SJCRH30 (cell line): ENCODE data around the gene IRAK1BP1. TPM values are rescaled to one million over a fixed set of nuclear protein-coding genes. Genes with fewer than 3 reads are reported as not detected.
A peak's percentile ranks its signal among the peaks of the same experiment; 100 is the strongest.

Experiments used
- DNase-seq, 2 experiments: peaks; one replicate each; pipeline ENCODE4 v3.0.0-alpha.2; 2015 to 2020
- H3K27ac ChIP-seq: fragments of 250-450 bp; sonication (Bioruptor Pico); 2 replicates; pipeline ENCODE4 v1.5.1; 2020; ENCODE audit warnings: mild to moderate bottlenecking, moderate library complexity
- H3K27me3 ChIP-seq: fragments of 250-450 bp; sonication (Bioruptor Pico); 2 replicates; pipeline ENCODE4 v1.5.1; 2020; ENCODE audit warnings: mild to moderate bottlenecking, moderate library complexity
- H3K36me3 ChIP-seq: fragments of 250-450 bp; sonication (Bioruptor Pico); 2 replicates; pipeline ENCODE4 v1.5.1; 2020; ENCODE audit warnings: mild to moderate bottlenecking, moderate library complexity
- H3K4me1 ChIP-seq: fragments of 250-450 bp; sonication (Bioruptor Pico); 2 replicates; pipeline ENCODE4 v1.5.1; 2020; ENCODE audit warnings: mild to moderate bottlenecking, moderate library complexity
- H3K4me3 ChIP-seq: fragments of 250-450 bp; sonication (Bioruptor Pico); 2 replicates; pipeline ENCODE4 v1.5.1; 2020; ENCODE audit warnings: mild to moderate bottlenecking, moderate library complexity
- H3K9me3 ChIP-seq: fragments of 250-450 bp; sonication (Bioruptor Pico); replicated peaks from 2 replicates; pipeline ENCODE4 v1.5.1; 2020; ENCODE audit warnings: mild to moderate bottlenecking, moderate library complexity
- total RNA-seq: library from RNA; depleted of rRNA; stranded (reverse); fragments of >200 nt; shearing (Covaris generic); gene quantifications from 2 replicates; pipeline ENCODE4 v1.2.3, GENCODE V29; 2014; rRNA removed

IRAK1BP1 gene
- 4.4 and 5.4 TPM in 2 replicates for total RNA-seq

DNA sequence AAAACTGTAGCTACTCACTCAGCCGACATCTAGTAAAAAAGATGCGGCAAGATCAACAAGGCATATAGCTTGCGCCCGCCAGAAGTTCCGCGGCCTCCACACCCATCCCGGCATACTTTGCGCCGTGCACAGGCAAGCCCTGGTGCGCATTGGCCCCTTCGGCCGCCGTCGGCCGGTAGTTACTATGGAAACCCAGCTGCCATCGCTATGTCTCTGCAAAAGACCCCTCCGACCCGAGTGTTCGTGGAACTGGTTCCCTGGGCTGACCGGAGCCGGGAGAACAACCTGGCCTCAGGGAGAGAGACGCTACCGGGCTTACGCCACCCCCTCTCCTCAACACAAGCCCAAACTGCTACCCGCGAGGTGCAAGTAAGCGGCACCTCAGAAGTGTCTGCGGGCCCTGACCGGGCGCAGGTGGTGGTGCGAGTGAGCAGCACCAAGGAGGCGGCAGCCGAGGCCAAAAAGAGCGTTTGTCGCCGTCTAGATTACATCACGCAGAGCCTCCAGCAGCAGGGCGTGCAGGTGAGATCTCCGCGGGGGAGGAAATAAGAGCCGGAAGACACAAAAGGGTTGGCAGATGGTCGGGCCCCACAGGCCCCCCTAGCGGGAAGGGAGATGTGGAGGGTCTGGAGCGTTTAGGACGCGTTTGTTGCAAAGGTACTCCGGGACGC is at the start of gene IRAK1BP1:
Gene IRAK1BP1, plus strand, starts transcription at position 182 of the 671 bp plus-strand sequence. Its CDS starts 26 bp downstream, at position 208.
- Histone ChIP-seq H3K9me3 (no peaks in the 10 kb centered on the region), H3K36me3 (no peaks in the 10 kb centered on the region), H3K4me3 (peak within 1 kb of the TSS; percentile 93), H3K27me3 (no peaks in the 10 kb centered on the region), H3K4me1 (0 out of 2 replicates have a peak, but pooled peaks cover 5% of the 10 kb centered on the region), H3K27ac (peak within 1 kb of the TSS; percentile 60)
- DNase-seq: peak; percentile 87 to 88

DNA sequence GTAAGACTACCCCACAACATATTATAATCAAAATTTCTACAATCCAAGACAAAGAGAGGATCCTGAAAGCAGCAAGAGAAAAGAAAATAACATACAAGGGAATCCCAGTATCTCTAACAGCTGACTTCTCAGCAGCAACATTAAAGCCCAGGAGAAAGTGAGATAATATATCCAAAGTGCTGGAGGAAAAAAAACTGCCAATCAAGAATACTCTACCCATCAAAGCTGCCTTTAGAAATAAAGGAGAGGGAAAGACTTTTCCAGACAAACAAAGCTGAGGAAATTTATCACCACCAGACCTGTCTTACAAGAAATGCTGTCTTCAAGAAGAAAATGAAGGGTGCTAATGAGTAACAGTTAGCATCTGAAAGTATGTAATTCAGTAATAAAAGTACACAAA is 43.3 kb upstream of the IRAK1BP1 start:
- Histone ChIP-seq H3K27me3 (no peaks in the 10 kb centered on the region), H3K36me3 (no peaks in the 10 kb centered on the region), H3K4me1 (peaks cover 8% of the 10 kb centered on the region; the same call in 1 of the 2 replicates), H3K27ac (no peak overlapping the region), H3K9me3 (no peaks in the 10 kb centered on the region), H3K4me3 (no peak overlapping the region)
- DNase-seq: no peak

DNA sequence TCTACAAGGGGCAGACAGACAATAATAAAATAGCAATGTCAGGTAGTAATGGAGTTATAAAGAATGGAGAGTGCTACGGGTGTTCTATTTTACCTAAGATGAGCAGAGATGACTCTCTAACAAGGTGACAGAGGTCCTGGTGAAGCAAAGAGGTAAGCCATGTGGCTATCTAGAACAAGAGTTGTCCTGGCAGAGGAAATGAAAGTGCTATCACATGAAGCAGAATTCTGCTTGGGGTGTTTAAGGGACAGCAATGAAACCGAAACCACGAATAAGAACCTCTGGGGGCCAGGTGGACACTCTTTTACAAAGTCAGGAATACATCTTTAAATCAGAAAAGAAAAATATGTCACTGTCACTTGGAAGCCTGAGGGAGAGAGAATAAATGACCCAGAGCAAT is 37.9 kb upstream of the IRAK1BP1 start:
- Histone ChIP-seq H3K27ac (no peak overlapping the region), H3K4me3 (no peak overlapping the region), H3K4me1 (peaks cover 27% of the 10 kb centered on the region), H3K9me3 (no peaks in the 10 kb centered on the region), H3K27me3 (no peaks in the 10 kb centered on the region), H3K36me3 (no peaks in the 10 kb centered on the region)
- no peak for DNase-seq

DNA sequence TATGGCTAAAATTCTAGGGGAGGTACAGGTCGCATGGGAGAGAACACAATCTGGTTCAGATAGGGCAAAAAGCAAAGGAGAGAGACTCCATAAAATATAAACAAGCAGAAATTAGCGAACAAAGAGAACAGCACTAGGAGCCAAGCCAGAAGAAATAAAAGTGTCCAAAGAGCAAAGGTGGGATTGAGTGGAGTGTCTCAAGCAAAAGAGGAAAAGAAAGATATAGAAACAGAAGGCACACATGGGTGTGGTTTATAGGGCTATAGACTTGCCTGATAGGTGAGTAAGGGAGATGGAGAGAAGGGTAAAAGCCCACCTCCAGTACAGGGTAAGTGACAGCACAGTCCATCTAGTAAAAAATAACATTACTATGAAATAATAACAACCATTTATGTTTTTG is 36.5 kb upstream of the IRAK1BP1 start:
- Histone ChIP-seq H3K9me3 (no peaks in the 10 kb centered on the region), H3K36me3 (no peaks in the 10 kb centered on the region), H3K27me3 (no peaks in the 10 kb centered on the region), H3K27ac (no peak overlapping the region; the same call in 1 of the 2 replicates), H3K4me1 (peaks cover 27% of the 10 kb centered on the region), H3K4me3 (no peak overlapping the region)
- DNase-seq: no peak

- Histone ChIP-seq H3K36me3 (no peaks in the 10 kb centered on the region), H3K4me3 (no peak overlapping the region), H3K27ac (no peak overlapping the region; the same call in 1 of the 2 replicates), H3K4me1 (peaks cover 23% of the 10 kb centered on the region), H3K27me3 (no peaks in the 10 kb centered on the region), H3K9me3 (no peaks in the 10 kb centered on the region)
- peak; percentile 26 to 66 for DNase-seq
Observed at GRCh38 chr6:78831492-78831891, 35.9 kb upstream of the IRAK1BP1 start.

GRCh38 chr6:78832091-78832808 is 35.1 kb upstream of the IRAK1BP1 start:
- Histone ChIP-seq H3K36me3 (no peaks in the 10 kb centered on the region), H3K27ac (no peak overlapping the region; the same call in 1 of the 2 replicates), H3K4me3 (no peak overlapping the region), H3K4me1 (peaks cover 19% of the 10 kb centered on the region), H3K9me3 (no peaks in the 10 kb centered on the region), H3K27me3 (no peaks in the 10 kb centered on the region)
- no peak for DNase-seq

DNA sequence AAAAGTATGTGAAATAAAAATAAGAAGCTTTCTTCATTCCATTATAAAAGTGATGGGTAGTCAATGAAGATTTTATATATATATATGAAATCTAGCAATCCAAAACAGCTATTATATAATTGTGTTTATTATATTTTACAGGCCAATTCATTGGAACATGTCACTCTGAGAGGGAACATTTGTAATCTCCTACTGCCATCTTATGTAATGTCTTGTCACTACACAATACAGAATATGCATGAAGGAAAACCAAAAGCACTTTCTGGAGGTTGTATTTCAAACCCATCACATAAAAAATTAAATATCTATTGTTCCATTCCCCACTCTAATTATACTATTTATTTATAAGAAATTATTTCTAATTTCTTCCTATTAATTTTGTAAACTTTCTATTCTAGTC is 31.5 kb upstream of the IRAK1BP1 start:
- Histone ChIP-seq H3K4me3 (no peak overlapping the region), H3K4me1 (peaks cover 19% of the 10 kb centered on the region), H3K9me3 (no peaks in the 10 kb centered on the region), H3K27ac (no peak overlapping the region), H3K27me3 (no peaks in the 10 kb centered on the region), H3K36me3 (no peaks in the 10 kb centered on the region)
- peak in 1 of 2 experiments; percentile 27 for DNase-seq

DNA sequence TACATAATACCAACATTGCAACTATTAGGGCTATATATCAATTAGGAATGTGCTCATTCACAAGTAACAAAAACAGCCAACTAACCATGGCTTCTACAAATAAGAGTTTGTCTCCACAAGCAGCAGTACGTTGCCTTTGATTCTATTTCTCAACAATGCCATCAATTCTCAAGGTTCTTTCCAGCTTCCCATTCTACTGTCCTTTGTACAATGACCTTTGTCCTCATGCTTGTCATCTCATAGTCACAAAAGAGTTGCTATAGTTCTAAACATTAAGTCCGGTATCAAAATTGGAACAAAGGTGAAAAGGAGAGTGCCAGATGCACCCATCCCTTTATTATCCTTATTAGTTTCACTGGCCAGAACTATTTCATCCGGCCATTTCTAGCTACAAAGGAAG is 30.8 kb upstream of the IRAK1BP1 start:
- peaks cover 13% of the 10 kb centered on the region for H3K4me1 ChIP-seq
- no peaks in the 10 kb centered on the region for H3K9me3 ChIP-seq
- H3K27ac ChIP-seq: no peak overlapping the region
- no peaks in the 10 kb centered on the region for H3K27me3 ChIP-seq
- DNase-seq: no peak
- no peak overlapping the region for H3K4me3 ChIP-seq
- no peaks in the 10 kb centered on the region for H3K36me3 ChIP-seq

GRCh38 chr6:78841111-78841510 is 26.2 kb upstream of the IRAK1BP1 start:
- no peak for DNase-seq
- H3K9me3 ChIP-seq: no peaks in the 10 kb centered on the region
- H3K4me1 ChIP-seq: peaks cover 15% of the 10 kb centered on the region
- no peak overlapping the region for H3K4me3 ChIP-seq
- no peaks in the 10 kb centered on the region for H3K27me3 ChIP-seq
- H3K27ac ChIP-seq: no peak overlapping the region
- no peaks in the 10 kb centered on the region for H3K36me3 ChIP-seq

DNA sequence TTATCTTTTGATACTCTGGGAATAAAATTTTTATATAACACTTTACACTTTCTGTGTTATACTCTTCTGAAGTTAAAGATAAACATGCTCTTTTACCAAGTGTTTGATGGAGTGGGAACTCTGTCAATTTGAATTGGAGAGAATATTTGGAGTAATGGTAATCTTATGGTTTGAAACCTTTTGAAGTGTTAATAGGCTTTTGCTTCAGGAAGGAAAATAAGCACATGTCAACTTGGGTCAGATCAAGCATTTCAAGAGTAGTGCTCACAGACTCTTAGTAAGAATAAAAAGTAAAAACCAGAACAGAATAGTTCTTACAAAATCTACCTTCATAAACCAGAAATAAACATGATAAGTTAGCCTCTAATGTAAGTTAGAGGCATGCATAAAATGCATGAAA is 24.4 kb upstream of the IRAK1BP1 start:
- Histone ChIP-seq H3K27ac (no peak overlapping the region), H3K4me1 (peaks cover 15% of the 10 kb centered on the region), H3K9me3 (no peaks in the 10 kb centered on the region), H3K27me3 (no peaks in the 10 kb centered on the region), H3K36me3 (no peaks in the 10 kb centered on the region), H3K4me3 (no peak overlapping the region)
- no peak for DNase-seq

DNA sequence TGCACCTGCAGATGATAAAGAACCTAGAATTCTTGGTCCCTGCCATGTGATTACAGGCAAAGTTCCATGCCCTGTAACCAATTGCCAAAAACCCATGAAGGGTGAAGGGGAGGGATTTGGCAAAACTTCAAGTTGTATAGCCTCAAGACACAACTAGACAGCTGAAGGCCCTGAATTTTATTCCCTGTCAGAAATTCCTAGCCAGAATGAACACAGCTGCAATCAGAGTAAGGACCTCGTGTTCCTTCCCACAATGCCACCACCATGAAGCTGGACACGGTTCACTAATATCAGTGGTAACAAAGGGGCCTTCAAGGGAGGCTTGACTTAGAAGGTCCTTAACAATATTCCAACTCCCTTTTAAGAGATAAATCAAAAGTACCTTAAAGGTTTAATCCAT is 22.5 kb upstream of the IRAK1BP1 start:
- no peaks in the 10 kb centered on the region for H3K9me3 ChIP-seq
- peaks cover 15% of the 10 kb centered on the region for H3K4me1 ChIP-seq
- DNase-seq: peak; percentile 78 to 94
- H3K36me3 ChIP-seq: no peaks in the 10 kb centered on the region
- no peaks in the 10 kb centered on the region for H3K27me3 ChIP-seq
- H3K4me3 ChIP-seq: no peak overlapping the region
- peak overlapping the region; percentile 83 for H3K27ac ChIP-seq

GRCh38 chr6:78845567-78845966 is 21.8 kb upstream of the IRAK1BP1 start:
- Histone ChIP-seq H3K4me3 (no peak overlapping the region), H3K9me3 (no peaks in the 10 kb centered on the region), H3K27me3 (no peaks in the 10 kb centered on the region), H3K4me1 (peaks cover 15% of the 10 kb centered on the region), H3K36me3 (no peaks in the 10 kb centered on the region), H3K27ac (peak overlapping the region; percentile 83)
- DNase-seq: no peak

DNA sequence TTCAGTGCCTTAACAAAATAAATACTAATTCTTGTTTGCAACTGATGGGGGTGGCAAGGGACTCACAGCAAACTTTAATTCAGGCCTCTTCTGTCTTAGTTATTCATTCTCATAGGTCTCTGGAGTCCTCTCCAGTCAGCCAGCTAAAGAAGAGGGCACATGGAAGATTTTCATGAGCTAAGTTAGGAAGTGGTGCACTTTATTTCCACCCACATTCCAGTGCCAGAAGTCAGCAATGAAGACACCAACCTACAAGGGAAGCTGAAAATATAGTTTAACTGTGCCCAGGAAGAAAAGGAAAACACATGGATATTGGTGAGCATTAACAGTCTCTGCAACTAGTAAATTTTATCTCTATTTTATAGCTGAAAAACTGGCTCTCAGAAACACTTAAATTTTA is 16.7 kb upstream of the IRAK1BP1 start:
- no peak for DNase-seq
- H3K9me3 ChIP-seq: no peaks in the 10 kb centered on the region
- peaks cover 1% of the 10 kb centered on the region for H3K4me1 ChIP-seq
- H3K4me3 ChIP-seq: no peak overlapping the region
- no peaks in the 10 kb centered on the region for H3K36me3 ChIP-seq
- no peaks in the 10 kb centered on the region for H3K27me3 ChIP-seq
- H3K27ac ChIP-seq: no peak overlapping the region

DNA sequence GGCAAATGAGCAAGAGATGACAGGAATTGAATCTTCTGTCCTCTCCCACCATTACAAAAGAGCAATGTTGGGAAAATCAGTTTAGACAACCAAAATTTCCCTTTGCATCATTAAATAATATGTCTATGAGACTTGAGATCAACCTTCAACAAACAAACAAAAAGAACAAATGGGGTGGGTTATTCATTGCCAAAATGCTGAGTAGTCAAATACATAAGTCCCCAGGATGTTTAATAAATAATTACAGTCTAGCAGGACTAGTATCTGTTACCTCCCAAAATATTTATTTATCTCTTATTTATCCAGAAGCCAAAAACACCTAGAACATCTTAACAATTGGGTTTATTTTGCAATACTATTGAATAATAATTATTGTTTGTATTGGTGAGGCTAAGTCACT is 16.2 kb upstream of the IRAK1BP1 start:
- Histone ChIP-seq H3K27ac (no peak overlapping the region), H3K4me1 (no peaks in the 10 kb centered on the region), H3K36me3 (no peaks in the 10 kb centered on the region), H3K27me3 (no peaks in the 10 kb centered on the region), H3K4me3 (no peak overlapping the region), H3K9me3 (no peaks in the 10 kb centered on the region)
- no peak for DNase-seq

DNA sequence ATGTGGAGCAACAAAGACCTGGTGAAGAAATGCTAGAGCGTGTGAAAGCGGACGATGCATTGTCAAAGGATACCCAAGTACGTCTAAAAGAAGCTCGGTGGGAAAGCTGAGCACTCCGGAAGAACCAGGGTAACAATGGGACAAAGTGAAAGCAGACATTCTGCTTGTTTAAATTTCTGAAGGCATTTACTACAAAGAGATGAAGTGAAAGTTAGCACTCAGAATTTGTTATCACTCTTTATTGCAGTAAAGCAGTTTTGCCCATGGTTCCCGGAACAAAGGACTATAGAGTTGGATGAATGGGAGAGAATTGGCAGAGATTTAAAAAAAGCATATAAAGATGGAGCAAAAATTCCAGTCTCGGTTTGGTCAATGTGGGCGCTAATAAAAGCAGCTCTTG is 12.8 kb upstream of the IRAK1BP1 start:
- no peak overlapping the region for H3K27ac ChIP-seq
- no peaks in the 10 kb centered on the region for H3K9me3 ChIP-seq
- H3K27me3 ChIP-seq: no peaks in the 10 kb centered on the region
- H3K4me3 ChIP-seq: no peak overlapping the region
- no peaks in the 10 kb centered on the region for H3K36me3 ChIP-seq
- no peaks in the 10 kb centered on the region for H3K4me1 ChIP-seq
- DNase-seq: no peak
